HCT116 (cell line): ENCODE measurements around the gene DIP2C.

Source experiments
- CTCF ChIP-seq, 3 experiments: fragments of 200-600 bp in 1 of 3; sonication (generic) in 1 of 3; IDR thresholded peaks in 2 of 3; conservative IDR thresholded peaks in 1 of 3; 2 replicates each; pipeline ENCODE4 v1.5.1; 2012 to 2017; ENCODE audit warnings: low read depth in 2 of 3, low read length in 2 of 3, antibody characterized with exemption in 1 of 3, borderline replicate concordance in 1 of 3, control low read depth in 1 of 3, mild to moderate bottlenecking in 1 of 3, mixed read lengths in 1 of 3, mixed run types in 1 of 3, moderate library complexity in 1 of 3; ENCODE audit not compliant: insufficient read depth in 1 of 3
- EZH2 ChIP-seq: fragments of 200-600 bp; sonication (generic); IDR thresholded peaks from 2 replicates; pipeline ENCODE4 v1.6.1; 2017; ENCODE audit warnings: antibody characterized with exemption, mixed run types
- MAX ChIP-seq: IDR thresholded peaks from 2 replicates; pipeline ENCODE4 v1.6.1; 2012
- POLR2A ChIP-seq: IDR thresholded peaks from 2 replicates; pipeline ENCODE4 v1.7.0; 2011; ENCODE audit warnings: borderline replicate concordance; ENCODE audit not compliant: insufficient read depth, insufficient read length; ENCODE audit errors: extremely low read depth
- POLR2AphosphoS5 ChIP-seq: IDR thresholded peaks from 2 replicates; pipeline ENCODE4 v1.6.1; 2011; ENCODE audit warnings: mild to moderate bottlenecking, low read depth, low read length, moderate library complexity
- RAD21 ChIP-seq: IDR thresholded peaks from 2 replicates; pipeline ENCODE4 v1.6.1; 2012; ENCODE audit warnings: low read depth, mild to moderate bottlenecking
- SIN3A ChIP-seq: IDR thresholded peaks from 2 replicates; pipeline ENCODE4 v1.6.1; 2012; ENCODE audit warnings: low read depth
- SP1 ChIP-seq: IDR thresholded peaks from 2 replicates; pipeline ENCODE4 v1.6.1; 2012; ENCODE audit warnings: low read depth
- SRF ChIP-seq: IDR thresholded peaks from 2 replicates; pipeline ENCODE4 v1.6.1; 2012; ENCODE audit warnings: low read depth
- YY1 ChIP-seq: IDR thresholded peaks from 2 replicates; pipeline ENCODE4 v1.6.1; 2011; ENCODE audit warnings: low read length, low read depth, moderate library complexity, mild to moderate bottlenecking; ENCODE audit not compliant: insufficient replicate concordance; ENCODE audit errors: extremely low read depth
- ZFX ChIP-seq: fragments of 450-650 bp; IDR thresholded peaks from 2 replicates; pipeline ENCODE4 v1.6.1; 2017
- TF ChIP-seq, protein P1 (sequence below): IDR thresholded peaks from 2 replicates; pipeline ENCODE4 v1.6.1; 2012

- TF ChIP-seq EZH2: no peak
- TF ChIP-seq POLR2AphosphoS5: no peak
- no peak for TF ChIP-seq POLR2A
- TF ChIP-seq, protein P1, sequence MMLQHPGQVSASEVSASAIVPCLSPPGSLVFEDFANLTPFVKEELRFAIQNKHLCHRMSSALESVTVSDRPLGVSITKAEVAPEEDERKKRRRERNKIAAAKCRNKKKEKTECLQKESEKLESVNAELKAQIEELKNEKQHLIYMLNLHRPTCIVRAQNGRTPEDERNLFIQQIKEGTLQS: no peak
- TF ChIP-seq CTCF (IDR thresholded peaks at IDR 0.05 in 2 of 3, conservative IDR thresholded peaks at IDR 0.05 in 1 of 3; ENCODE audit: borderline replicate concordance in 1 of 3, insufficient read depth in 1 of 3, low read depth in 2 of 3, low read length in 2 of 3): no peak
- TF ChIP-seq YY1: no peak
- no peak for TF ChIP-seq SP1
- TF ChIP-seq MAX: no peak
- no peak for TF ChIP-seq SRF
- TF ChIP-seq RAD21: no peak
- no peak for TF ChIP-seq SIN3A
- no peak for TF ChIP-seq ZFX
Observed at GRCh38 chr10:519055-519715, 170.3 kb downstream of the DIP2C start.
